Vagina (tissue), 2 donors: ENCODE results near the gene ARTN. TPM values are rescaled to one million over a fixed set of nuclear protein-coding genes. Genes with fewer than 3 reads are reported as not detected.

Experiments
- DNase-seq, 2 donors: peaks; one replicate each; pipeline ENCODE4 v3.0.0-alpha.2; 2017; ENCODE audit errors: extremely low spot score in 2 of 2
- H3K27ac ChIP-seq: fragments of 200-600 bp; sonication (generic); one replicate; pipeline ENCODE4 v1.5.1; 2019
- H3K27me3 ChIP-seq: fragments of 200-600 bp; sonication (generic); one replicate; pipeline ENCODE4 v1.5.1; 2019
- H3K36me3 ChIP-seq, 2 donors: fragments of 200-600 bp; sonication (generic); one replicate each; pipeline ENCODE4 v1.5.1; 2017 to 2019
- H3K4me1 ChIP-seq: fragments of 200-600 bp; sonication (generic); one replicate; pipeline ENCODE4 v1.5.1; 2019
- H3K4me3 ChIP-seq, 2 donors: fragments of 200-600 bp; sonication (generic); 1 replicate in 1 of 2; 2 replicates in 1 of 2; pipeline ENCODE4 v1.5.1; 2016 to 2019
- H3K9me3 ChIP-seq: fragments of 200-600 bp; sonication (generic); one replicate; pipeline ENCODE4 v1.5.1; 2019
- CTCF ChIP-seq, 3 experiments: fragments of 450-650 bp in 2 of 3; fragments of 200-600 bp in 1 of 3; sonication (generic) in 1 of 3; IDR thresholded peaks; one replicate each; pipeline ENCODE4 v1.5.1; 2017 to 2019; ENCODE audit warnings: antibody characterized with exemption in 3 of 3, mild to moderate bottlenecking in 2 of 3, moderate library complexity in 2 of 3
- POLR2A ChIP-seq, 2 donors: fragments of 450-650 bp; IDR thresholded peaks; one replicate each; pipeline ENCODE4 v1.6.1; 2017; ENCODE audit warnings: antibody characterized with exemption in 2 of 2, mild to moderate bottlenecking in 2 of 2, moderate library complexity in 2 of 2
- POLR2AphosphoS5 ChIP-seq, 2 donors: sonication (generic); formaldehyde crosslinking; IDR thresholded peaks; one replicate each; pipeline ENCODE4 v1.9.0; 2017; ENCODE audit warnings: antibody characterized with exemption in 2 of 2, mild to moderate bottlenecking in 2 of 2, low read depth in 1 of 2; ENCODE audit not compliant: insufficient read depth in 1 of 2
- intact Hi-C: fragments of 100-400 bp; cut with DNase I; formaldehyde crosslinking; loops from one replicate; pipeline ENCODE4 v1.15.1; 2023
- total RNA-seq: library from RNA; depleted of rRNA; stranded (reverse); fragments of >200 nt; gene quantifications from one replicate; pipeline ENCODE4 v1.2.3, GENCODE V29; 2016

Gene ARTN
- total RNA-seq, 1 donor from 2014 or later: 17.4 TPM

- Histone ChIP-seq H3K36me3 (peaks cover 0 to 20% of the 10 kb centered on the region in 2 donors), H3K9me3 (no peaks in the 10 kb centered on the region), H3K27me3 (no peaks in the 10 kb centered on the region), H3K27ac (no peak overlapping the region), H3K4me1 (no peaks in the 10 kb centered on the region), H3K4me3 (no peak overlapping the region)
- no peak for TF ChIP-seq CTCF (IDR thresholded peaks at IDR 0.05)
- no peak for TF ChIP-seq POLR2A (IDR thresholded peaks at IDR 0.05)
- intact Hi-C loops: no loop called here
- no peak for DNase-seq
Measured at GRCh38 chr1:43963890-43964289, 30.3 kb downstream of the ARTN start.

GRCh38 chr1:43965316-43965715 lies 31.7 kb downstream of the ARTN start:
- H3K9me3 ChIP-seq: no peaks in the 10 kb centered on the region
- no peak overlapping the region for H3K4me3 ChIP-seq
- TF ChIP-seq CTCF (IDR thresholded peaks at IDR 0.05) (no peak), POLR2AphosphoS5 (IDR thresholded peaks at IDR 0.05; ENCODE audit: insufficient read depth in 1 of 2, low read depth in 1 of 2) (no peak), POLR2A (IDR thresholded peaks at IDR 0.05) (no peak)
- H3K27ac ChIP-seq: no peak overlapping the region
- no peaks in the 10 kb centered on the region for H3K27me3 ChIP-seq
- peaks cover 4% of the 10 kb centered on the region for H3K4me1 ChIP-seq
- peaks cover 0 to 8% of the 10 kb centered on the region in 2 donors for H3K36me3 ChIP-seq
- intact Hi-C loops: no loop called here
- no peak for DNase-seq

GRCh38 chr1:43968348-43968948 lies 34.8 kb downstream of the ARTN start:
- peaks cover 0 to 9% of the 10 kb centered on the region in 2 donors for H3K36me3 ChIP-seq

GRCh38 chr1:43969416-43969745 lies 35.8 kb downstream of the ARTN start:
- intact Hi-C loops: no loop called here
- H3K27ac ChIP-seq: no peak overlapping the region
- TF ChIP-seq POLR2AphosphoS5 (IDR thresholded peaks at IDR 0.05; ENCODE audit: insufficient read depth in 1 of 2, low read depth in 1 of 2): no peak
- TF ChIP-seq CTCF (IDR thresholded peaks at IDR 0.05): no peak
- H3K36me3 ChIP-seq: peaks cover 0 to 9% of the 10 kb centered on the region in 2 donors
- H3K4me1 ChIP-seq: peaks cover 19% of the 10 kb centered on the region
- no peak for DNase-seq
- no peaks in the 10 kb centered on the region for H3K27me3 ChIP-seq
- H3K9me3 ChIP-seq: no peaks in the 10 kb centered on the region
- peak overlapping the region; percentile 76 to 77 for H3K4me3 ChIP-seq

More at GRCh38 chr1:43968348-43968948, 34.8 kb downstream of the ARTN start:
- intact Hi-C loops: no loop called here
- Histone ChIP-seq H3K27ac (no peak overlapping the region), H3K9me3 (no peaks in the 10 kb centered on the region), H3K4me3 (no peak overlapping the region), H3K27me3 (no peaks in the 10 kb centered on the region), H3K4me1 (peaks cover 12% of the 10 kb centered on the region)
- no peak for DNase-seq
- TF ChIP-seq CTCF (IDR thresholded peaks at IDR 0.05): no peak
- TF ChIP-seq POLR2A (IDR thresholded peaks at IDR 0.05): no peak
- no peak for TF ChIP-seq POLR2AphosphoS5 (IDR thresholded peaks at IDR 0.05; ENCODE audit: insufficient read depth in 1 of 2, low read depth in 1 of 2)

GRCh38 chr1:43969746-43970466 lies 36.3 kb downstream of the ARTN start, which contains the start of gene DPH2:
Gene DPH2 (plus strand): TSS chr1:43970010. CDS start chr1:43970176, 166 bp downstream.
- Histone ChIP-seq H3K4me1 (peaks cover 21% of the 10 kb centered on the region), H3K9me3 (no peaks in the 10 kb centered on the region), H3K4me3 (peak within 1 kb of the TSS; percentile 76 to 77), H3K36me3 (peaks cover 0 to 9% of the 10 kb centered on the region in 2 donors), H3K27ac (no peak within 1 kb of the TSS), H3K27me3 (no peaks in the 10 kb centered on the region)
- TF ChIP-seq POLR2A (IDR thresholded peaks at IDR 0.05) (no peak), CTCF (IDR thresholded peaks at IDR 0.05) (no peak), POLR2AphosphoS5 (IDR thresholded peaks at IDR 0.05; ENCODE audit: insufficient read depth in 1 of 2, low read depth in 1 of 2) (peak; percentile 66 to 89)
- DNase-seq: peak in 1 of 2 donors; percentile 97
- intact Hi-C loops: no loop called here
